ENCODE measurements around the gene GALNT5. TPM values are rescaled to one million over a fixed set of nuclear protein-coding genes. Genes with fewer than 3 reads are reported as not detected.

The GALNT5 gene
- total RNA-seq, 4 donors from 2014 or later: 6.7 to 11.2 (median 8.6) TPM

DNA sequence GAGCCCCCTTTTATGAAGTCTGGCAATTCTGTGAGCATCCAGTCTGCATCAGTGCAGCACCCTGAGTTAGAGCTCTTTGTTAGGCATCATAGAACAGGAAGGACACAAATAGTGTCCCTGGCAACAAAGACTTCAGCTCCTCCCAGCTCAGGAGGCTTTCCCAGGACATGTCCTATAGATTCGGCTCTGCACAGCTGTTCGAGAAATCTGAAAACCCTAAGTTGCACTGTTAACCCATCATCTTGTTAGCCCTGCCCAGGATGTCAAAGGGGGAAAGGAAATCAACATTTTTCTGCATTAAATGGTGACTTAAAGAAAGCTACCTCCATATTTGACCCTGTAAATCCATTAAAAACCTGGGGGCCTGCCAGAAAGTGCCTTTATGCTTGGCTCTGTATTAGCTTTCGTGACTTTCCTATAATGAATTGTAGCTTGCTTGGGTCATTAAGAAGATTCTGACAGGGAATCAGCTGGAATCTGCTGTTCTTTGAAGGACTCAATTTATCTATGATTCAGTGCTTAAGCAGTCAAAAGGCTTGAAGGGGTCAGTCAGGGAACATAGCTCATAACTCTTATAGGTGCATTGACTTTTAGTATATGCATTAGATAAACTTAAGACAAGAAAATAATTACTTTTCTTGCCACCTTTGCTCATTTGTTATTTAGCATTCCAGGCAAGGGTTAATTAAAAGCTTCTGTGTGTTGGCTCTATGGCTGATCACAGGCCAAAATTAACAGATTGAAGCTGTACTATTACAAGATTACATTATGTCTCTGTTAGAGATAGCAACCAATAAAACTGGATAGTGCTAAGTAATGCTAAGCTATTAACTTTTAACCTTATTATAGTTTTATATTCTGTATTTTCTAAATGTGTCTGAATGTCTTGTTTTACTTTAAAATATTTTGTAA, 47.6 kb downstream of the GALNT5 start:
- no peak for DNase-seq
- peaks cover 0 to 4% (median 0%) of the 10 kb centered on the region in 4 donors for H3K27me3 ChIP-seq
- intact Hi-C loops (cut with DNase I): no loop called here
- H3K4me1 ChIP-seq: no peaks in the 10 kb centered on the region
- H3K9me3 ChIP-seq: no peaks in the 10 kb centered on the region
- 39 to 82% methylated on average over 1 to 2 of the region's 3 CpGs for whole genome bisulfite sequencing, 2 donors
- no peak overlapping the region for H3K27ac ChIP-seq
- no peak for TF ChIP-seq POLR2A (IDR thresholded peaks at IDR 0.05)
- TF ChIP-seq, protein P1, sequence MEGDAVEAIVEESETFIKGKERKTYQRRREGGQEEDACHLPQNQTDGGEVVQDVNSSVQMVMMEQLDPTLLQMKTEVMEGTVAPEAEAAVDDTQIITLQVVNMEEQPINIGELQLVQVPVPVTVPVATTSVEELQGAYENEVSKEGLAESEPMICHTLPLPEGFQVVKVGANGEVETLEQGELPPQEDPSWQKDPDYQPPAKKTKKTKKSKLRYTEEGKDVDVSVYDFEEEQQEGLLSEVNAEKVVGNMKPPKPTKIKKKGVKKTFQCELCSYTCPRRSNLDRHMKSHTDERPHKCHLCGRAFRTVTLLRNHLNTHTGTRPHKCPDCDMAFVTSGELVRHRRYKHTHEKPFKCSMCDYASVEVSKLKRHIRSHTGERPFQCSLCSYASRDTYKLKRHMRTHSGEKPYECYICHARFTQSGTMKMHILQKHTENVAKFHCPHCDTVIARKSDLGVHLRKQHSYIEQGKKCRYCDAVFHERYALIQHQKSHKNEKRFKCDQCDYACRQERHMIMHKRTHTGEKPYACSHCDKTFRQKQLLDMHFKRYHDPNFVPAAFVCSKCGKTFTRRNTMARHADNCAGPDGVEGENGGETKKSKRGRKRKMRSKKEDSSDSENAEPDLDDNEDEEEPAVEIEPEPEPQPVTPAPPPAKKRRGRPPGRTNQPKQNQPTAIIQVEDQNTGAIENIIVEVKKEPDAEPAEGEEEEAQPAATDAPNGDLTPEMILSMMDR (IDR thresholded peaks at IDR 0.05): no peak
- H3K36me3 ChIP-seq: no peaks in the 10 kb centered on the region
- no peak overlapping the region for H3K4me3 ChIP-seq

DNA sequence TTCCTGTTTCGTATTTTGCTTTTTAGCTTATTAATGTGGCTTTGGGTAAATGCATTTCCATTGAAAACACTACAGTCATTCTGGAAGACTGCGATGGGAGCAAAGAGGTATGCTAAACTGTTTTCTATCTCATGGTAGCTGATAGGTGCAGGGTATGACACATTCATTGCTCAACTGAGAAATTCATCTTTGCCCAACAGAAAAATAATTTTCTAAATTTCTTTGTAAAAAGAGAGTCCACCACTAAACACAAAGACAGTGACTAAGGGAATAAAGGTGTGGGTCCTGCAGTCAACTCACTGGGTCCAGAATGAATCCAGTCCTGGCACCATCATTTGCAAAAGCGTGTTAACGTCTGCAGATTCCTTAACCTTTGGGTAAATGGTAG, 48.2 kb downstream of the GALNT5 start:
- TF ChIP-seq, protein P1 (IDR thresholded peaks at IDR 0.05): no peak
- no peak for TF ChIP-seq POLR2A (IDR thresholded peaks at IDR 0.05)
- H3K4me3 ChIP-seq: no peak overlapping the region
- intact Hi-C loops (cut with DNase I): no loop called here
- H3K9me3 ChIP-seq: no peaks in the 10 kb centered on the region
- H3K36me3 ChIP-seq: no peaks in the 10 kb centered on the region
- DNase-seq: no peak
- H3K27me3 ChIP-seq: peaks cover 0 to 4% (median 0%) of the 10 kb centered on the region in 4 donors
- 83 to 84% methylated on average over 4 of the region's 4 CpGs for WGBS, 2 donors
- no peaks in the 10 kb centered on the region for H3K4me1 ChIP-seq
- no peak overlapping the region for H3K27ac ChIP-seq

DNA sequence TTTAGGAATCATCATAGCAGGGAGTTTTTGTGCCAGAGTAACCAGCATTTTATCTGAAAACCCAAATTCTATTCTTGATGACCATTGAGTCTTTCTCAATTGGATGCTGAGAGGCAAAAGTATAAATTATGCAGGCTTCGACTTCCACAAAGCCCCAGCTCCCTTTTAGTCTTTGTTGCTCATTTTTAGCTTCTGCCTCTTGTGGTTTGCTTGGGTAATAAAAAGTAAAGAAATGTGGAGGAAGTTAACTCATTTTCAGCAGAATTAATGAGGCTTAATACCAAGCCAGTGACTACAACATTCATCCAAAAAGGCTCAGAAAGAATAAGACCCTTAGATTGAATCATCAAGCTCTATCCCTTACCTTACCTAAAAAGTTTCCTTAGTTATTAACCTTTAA, 49.5 kb downstream of the GALNT5 start:
- TF ChIP-seq, protein P1 (IDR thresholded peaks at IDR 0.05): no peak
- no peak for TF ChIP-seq POLR2A (IDR thresholded peaks at IDR 0.05)
- no peaks in the 10 kb centered on the region for H3K36me3 ChIP-seq
- no peak for DNase-seq
- H3K27ac ChIP-seq: no peak overlapping the region
- H3K27me3 ChIP-seq: peaks cover 0 to 4% (median 0%) of the 10 kb centered on the region in 4 donors
- intact Hi-C loops (cut with DNase I): no loop called here
- H3K9me3 ChIP-seq: no peaks in the 10 kb centered on the region
- no peaks in the 10 kb centered on the region for H3K4me1 ChIP-seq
- no peak overlapping the region for H3K4me3 ChIP-seq
- 54 to 67% methylated on average over 1 of the region's 1 CpG for WGBS, 2 donors

DNA sequence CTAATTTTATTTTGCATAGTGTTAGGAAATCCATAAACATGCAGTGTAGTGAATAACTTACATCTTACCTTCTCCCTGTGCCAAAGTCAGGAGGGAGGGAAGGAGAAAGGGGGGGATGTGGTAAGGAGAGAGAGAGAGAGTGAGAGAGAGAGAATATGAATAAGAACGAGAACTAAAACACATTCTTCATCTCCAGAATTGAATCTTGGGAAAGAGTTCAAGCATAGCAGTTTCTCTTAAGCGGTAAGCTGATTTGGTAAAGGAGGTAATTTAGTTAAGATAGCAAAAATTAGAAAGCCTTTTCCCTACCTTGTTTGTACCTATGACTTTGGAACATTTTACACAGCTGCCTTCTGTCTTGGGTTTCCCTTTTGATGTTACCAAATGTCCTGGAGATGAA, 52.4 kb downstream of the GALNT5 start:
- intact Hi-C loops (cut with DNase I): no loop called here
- no peaks in the 10 kb centered on the region for H3K27me3 ChIP-seq
- H3K4me1 ChIP-seq: no peaks in the 10 kb centered on the region
- TF ChIP-seq, protein P1 (IDR thresholded peaks at IDR 0.05): no peak
- no peak for TF ChIP-seq POLR2A (IDR thresholded peaks at IDR 0.05)
- no peak overlapping the region for H3K4me3 ChIP-seq
- no peaks in the 10 kb centered on the region for H3K36me3 ChIP-seq
- H3K27ac ChIP-seq: no peak overlapping the region
- H3K9me3 ChIP-seq: no peaks in the 10 kb centered on the region
- WGBS, 2 donors: 79 to 85% methylated on average over 2 of the region's 2 CpGs
- DNase-seq: no peak

DNA sequence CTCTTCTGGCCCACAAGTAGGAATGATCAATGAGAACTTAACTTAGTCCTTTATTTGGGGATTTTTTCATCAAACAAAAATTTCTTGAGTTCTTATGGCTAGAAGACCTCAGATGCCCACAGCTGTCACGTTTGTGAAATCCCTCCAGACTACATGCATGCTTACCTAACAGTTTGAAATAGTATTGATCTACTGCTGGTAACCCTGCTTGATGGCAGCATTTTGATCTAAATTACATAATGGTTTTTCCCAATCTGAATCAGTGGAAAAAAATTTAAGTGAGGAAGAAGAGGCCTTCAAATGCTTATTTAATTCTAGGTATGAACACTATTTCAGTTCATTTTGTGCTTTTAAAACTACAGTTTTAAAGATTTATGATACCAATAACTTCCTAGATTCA, 54.2 kb downstream of the GALNT5 start:
- no peak overlapping the region for H3K27ac ChIP-seq
- H3K27me3 ChIP-seq: no peaks in the 10 kb centered on the region
- H3K36me3 ChIP-seq: no peaks in the 10 kb centered on the region
- TF ChIP-seq POLR2A (IDR thresholded peaks at IDR 0.05): no peak
- TF ChIP-seq, protein P1 (IDR thresholded peaks at IDR 0.05): no peak
- H3K4me1 ChIP-seq: no peaks in the 10 kb centered on the region
- intact Hi-C loops (cut with DNase I): no loop called here
- H3K4me3 ChIP-seq: no peak overlapping the region
- H3K9me3 ChIP-seq: no peaks in the 10 kb centered on the region
- DNase-seq: no peak
- 82% methylated on average over 1 of the region's 1 CpG for WGBS, 2 donors
